HPDE6-E6E7 (cell line): Measurements from ENCODE around the gene DDIT4L.
"Not testable (repeated sequence)": the region's sequence is repeated elsewhere in the genome, so short reads cannot be mapped to it uniquely, and the experiment has no call there.

Experiments
- DNase-seq: peaks from one replicate; pipeline ENCODE4 v3.0.0; 2011; ENCODE audit warnings: missing footprints; ENCODE audit errors: extremely low spot score

Gene DDIT4L, protein sequence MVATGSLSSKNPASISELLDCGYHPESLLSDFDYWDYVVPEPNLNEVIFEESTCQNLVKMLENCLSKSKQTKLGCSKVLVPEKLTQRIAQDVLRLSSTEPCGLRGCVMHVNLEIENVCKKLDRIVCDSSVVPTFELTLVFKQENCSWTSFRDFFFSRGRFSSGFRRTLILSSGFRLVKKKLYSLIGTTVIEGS

GRCh38 chr4:100189820-100190642 lies at the start of gene DDIT4L:
DDIT4L (minus strand) TSS chr4:100190468; CDS start chr4:100189983, 485 bp downstream.
- DNase-seq = peak; percentile 26

DNA sequence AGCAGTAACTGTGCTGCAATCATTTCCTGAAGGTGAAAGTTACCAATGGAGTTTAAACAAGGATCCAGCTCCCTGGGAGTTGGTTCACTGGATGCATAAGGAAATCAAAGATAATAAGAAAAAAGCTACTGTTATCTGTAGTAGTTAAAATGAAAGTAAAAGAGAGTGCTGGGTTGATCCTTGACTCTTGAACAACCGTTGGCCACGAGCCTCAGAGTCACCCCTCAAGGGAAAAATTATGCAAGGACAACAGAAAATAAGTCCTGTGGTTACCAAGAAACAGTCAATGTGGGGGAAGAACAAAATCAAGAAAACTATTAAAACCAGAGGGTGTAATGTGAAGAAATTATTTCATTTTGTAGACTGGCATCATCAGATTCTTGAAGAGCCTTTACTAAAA lies 49.7 kb upstream of the DDIT4L start:
- no peak for DNase-seq

DNA sequence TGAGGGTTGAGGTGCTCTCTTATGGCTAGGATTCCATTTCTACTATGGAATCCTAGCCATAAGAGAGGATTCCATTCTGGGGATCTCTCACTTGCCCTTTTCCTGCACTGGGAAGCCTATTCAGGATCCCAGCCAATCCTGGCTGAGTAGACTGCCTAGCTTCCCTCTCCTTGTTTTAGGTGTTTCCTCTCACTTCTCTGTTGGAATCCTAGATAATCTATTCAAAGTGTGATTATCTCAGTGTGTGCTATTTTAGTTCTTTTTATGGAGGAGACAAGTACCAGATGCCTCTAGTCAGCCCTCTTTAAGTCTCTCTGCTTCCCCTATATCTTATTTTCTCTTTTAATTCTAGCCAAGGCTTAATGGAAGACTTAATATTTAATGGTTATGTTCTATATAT lies 34.5 kb upstream of the DDIT4L start:
- no peak for DNase-seq

DNA sequence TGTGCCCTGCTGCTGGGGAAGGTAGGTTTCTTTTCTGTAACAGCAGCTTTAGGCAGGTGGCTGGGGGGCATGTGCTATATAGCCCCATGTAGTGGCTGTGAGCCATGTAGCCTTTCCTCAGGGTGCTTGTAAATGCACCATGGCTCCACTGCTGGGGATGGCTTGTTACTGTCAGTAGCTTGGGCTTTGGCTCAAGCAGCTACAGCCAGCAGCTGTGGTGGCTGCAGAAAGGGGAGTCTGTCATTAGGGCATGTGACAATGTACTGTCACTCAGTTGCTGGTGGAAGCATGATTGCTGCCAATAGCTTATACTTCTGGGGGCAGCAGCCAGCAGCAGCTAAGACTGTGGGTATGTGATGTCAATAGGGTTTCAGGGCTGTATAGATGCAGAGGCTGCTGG lies 33.9 kb upstream of the DDIT4L start:
- DNase-seq = no peak

- no peak for DNase-seq
These were observed 18.7 kb upstream of the DDIT4L start for GRCh38 chr4:100208964-100209363.

DNA sequence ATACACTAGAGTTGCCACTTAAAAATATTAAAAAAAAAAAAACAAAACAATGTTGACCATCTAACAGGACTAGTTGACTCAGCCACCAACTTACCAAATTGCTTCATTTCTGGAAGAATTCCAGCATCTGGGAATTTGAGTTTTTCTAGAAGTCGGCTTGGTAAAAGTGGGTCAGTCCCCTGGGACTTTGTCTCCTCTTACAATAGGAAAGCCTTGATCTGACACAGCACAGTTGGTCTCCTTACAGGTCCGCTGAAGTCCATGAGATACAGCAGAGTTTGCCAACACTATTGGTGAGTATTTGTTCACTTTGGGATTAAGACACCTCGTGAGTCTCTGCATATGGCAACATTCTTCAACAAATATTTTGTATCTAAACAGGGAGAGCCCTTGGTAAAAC lies 18.2 kb upstream of the DDIT4L start:
- no peak for DNase-seq

GRCh38 chr4:100206850-100207249 lies 16.6 kb upstream of the DDIT4L start:
- no peak for DNase-seq

DNA sequence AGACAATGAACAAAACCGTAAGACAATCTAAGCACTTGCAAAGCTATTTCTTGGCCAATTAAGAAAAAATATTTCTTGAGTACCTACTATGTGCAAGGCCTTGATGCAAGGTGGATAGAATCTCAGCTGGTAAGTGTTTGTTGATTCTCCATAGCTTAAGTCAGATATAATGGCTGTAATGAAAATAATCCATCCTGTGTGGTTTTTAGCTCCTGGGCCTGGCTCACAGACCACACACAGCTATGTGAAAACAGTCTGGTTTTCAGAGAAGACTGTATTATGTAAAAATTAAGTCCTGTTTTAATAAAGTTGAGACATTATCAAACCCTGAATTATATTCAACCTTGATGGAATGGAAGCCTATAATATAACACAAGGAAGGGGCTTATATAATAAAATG lies 7.8 kb upstream of the DDIT4L start:
- no peak for DNase-seq

DNA sequence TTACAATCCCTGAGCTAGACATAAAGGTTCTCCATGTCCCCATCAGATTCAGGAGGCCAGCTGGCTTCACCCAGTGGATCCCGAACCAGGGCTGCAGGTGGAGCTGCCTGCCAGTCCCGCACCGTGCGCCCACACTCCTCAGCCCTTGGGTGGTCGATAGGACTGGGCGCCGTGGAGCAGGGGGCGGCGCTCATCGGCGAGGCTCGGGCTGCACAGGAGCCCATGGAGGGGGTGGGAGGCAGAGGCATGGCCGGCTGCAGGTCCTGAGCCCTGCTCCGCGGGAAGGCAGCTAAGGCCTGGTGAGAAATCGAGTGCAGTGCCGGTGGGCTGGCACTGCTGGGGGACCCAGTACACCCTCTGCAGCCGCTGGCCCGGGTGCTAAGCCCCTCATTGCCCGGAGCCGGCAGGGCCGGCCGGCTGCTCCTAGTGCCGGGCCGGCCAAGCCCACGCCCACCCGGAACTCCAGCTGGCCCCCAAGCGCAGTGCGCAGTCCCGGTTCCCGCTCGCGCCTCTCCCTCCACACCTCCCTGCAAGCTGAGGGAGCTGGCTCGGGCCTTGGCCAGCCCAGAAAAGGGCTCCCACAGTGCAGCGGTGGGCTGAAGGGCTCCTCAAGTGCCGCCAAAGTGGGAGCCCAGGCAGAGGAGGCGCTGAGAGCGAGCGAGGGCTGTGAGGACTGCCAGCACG lies 6.3 kb upstream of the DDIT4L start:
- not testable (repeated sequence) for DNase-seq

DNA sequence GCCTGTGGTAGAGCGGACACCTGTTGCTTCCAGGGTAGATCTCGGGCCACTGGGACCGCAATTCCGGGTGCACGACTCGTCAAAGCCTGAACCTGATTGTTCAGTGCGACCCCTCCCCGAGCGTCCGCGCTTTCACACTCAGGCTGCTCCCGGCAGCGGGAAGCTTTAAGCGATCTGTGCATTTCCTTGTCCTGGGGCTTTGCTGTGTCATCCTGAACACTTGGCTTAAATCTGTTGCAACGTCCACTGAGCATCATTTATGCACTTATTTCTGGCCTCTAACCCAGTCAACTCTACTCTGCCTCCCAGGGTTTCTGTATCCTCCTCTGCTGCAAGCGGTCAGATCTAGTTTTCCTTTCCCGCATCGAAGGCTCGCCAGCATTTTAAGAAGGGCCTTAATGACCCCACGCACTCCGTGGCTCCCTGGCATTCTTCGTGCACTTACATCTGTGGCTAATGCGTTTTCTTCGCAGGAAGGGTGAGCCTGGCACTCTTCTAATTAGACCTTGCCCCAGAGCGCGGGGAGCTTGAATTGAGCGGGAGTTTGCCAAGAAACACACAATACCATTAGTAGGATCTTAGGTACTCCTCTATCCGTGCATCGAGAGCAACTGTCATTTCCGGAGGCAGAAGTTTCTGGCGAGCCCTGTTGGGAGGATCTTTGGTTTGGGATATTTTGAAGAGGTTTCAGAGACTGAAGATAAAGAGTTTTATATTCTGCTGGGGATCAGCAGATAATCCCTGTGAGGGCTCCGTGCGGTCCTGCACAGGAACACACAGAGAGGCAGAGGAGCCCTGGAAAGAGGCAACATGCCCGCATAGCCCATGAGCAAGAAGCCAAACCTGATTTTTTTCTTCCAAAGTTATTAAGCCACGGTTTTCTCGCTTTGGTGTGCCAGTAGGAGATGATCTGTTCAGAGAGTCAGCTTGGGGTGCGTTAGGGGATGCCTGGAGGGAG lies 654 bp upstream of the DDIT4L start:
- peak; percentile 4 for DNase-seq

GRCh38 chr4:100188829-100189228 lies 1.4 kb downstream of the DDIT4L start:
- DNase-seq = no peak

GRCh38 chr4:100187781-100188180 lies 2.5 kb downstream of the DDIT4L start:
- DNase-seq = no peak

GRCh38 chr4:100184787-100185186 lies 5.5 kb downstream of the DDIT4L start:
- no peak for DNase-seq

DNA sequence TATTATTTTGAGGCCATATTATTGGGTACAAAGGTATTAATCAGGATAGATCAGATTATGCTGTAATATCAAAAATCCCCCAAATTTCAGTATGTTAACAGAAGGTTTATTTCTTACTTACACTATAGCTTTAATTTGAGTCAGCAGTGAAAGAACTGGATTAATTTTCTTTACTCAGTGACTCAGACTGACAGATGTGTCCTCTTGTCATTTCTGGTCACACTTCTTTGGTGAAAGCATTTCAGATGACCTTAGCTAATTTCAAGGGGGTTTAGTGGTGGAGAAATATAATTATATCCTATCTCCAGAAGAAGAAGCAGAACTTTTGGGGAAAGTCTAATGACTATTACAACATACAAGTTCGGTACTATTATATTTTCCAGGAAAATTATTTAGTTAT lies 12.4 kb downstream of the DDIT4L start:
- no peak for DNase-seq

GRCh38 chr4:100177126-100177525 lies 13.1 kb downstream of the DDIT4L start:
- DNase-seq = no peak

DNA sequence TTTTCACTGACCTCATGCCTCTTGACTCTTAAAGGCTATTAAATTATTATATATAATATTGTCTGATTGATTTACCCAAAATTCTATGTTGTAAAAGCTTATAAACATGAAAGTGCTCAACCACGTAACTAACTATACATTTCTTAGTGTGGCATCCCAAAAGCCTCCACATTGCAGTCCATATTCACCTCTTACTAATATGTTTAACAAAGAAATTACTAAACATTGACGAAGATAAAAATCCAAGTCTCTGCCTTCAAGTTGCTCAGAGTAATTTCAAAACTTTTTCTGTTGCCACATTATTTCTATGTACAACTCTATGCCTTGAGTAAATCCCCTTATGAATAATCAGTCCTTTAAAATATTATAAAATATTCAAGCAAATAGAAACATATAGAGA lies 14.4 kb downstream of the DDIT4L start:
- DNase-seq = no peak

DNA sequence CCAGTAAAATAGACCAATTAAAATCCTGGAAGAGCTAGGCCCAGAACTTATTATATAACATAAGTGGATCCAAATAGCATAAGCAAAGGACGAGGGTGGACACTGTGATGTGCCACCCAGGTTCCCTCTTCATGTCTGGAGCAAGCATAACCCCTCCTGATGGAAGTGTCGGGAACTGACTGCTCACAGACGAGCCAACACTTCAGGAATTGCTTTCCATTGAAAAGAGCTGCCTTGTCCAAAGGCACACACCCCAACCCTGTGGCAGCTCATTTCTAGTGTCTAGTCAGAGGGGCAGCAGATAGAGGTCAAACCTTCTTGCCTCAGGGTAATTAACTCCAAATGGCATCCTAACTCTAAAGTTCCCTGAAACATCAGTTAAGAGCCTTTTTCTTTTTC lies 15.3 kb downstream of the DDIT4L start:
- DNase-seq = no peak

DNA sequence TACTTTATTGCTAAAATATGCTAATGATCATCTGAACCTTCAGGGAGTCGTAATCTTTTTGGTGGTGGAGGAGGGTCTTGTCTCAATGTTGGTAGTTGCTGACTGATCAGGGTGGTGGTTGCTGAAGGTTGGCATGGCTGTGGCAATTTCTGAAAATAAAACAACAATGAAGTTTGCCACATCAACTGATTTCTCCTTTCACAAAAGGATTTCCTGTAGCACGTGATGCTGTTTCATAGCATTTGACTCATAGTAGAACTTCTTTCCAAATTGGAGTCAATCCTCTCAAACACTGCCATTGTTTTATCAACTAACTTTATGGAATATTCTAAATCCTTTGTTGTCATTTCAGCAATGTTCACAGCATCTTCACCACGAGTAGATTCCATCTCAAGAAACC lies 19.3 kb downstream of the DDIT4L start:
- DNase-seq = no peak

DNA sequence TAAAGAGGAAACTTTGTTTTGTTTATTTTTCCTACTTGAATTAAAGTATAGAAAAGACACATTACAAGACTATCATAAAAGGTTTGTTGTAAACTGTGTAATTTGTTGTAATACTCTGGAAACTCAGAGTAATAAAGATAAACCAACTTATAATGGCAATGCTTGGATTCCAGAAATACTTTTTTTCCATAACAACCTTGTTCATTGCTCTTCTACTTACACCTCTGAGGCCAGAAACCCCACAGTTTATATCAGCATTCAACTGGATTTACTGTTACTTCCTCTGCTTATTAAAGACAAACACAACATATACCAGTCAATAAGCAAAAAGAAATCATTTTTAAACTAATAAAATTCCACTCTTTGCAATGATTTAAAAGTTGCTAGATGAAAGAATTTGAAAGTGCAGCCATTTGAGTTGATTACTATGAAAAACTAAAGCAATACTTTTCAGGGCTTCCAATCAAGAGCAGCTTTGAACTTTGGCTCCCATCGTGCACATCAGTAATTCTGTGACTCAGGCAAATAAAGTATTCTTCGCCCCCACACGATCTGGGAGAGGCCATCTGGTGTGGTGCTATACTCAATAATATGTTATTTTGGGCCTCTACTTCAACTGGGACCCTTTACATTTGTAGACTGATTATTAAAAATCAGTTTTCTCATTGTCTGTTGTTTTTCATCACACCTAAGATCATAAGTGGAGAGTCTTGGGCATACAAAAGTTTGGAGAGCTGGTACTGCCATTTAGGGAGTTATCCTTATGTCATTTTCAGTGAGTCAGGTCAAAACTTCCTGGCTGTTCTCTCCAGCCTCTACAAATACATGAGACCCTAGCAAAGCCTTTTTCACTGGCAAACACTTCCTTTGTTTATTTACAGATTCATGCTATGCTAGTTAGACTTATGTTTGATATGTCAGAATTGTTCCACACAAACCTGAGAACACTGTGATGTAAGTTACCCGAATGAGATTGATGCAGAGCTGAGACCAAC lies 20.5 kb downstream of the DDIT4L start:
- DNase-seq = no peak

DNA sequence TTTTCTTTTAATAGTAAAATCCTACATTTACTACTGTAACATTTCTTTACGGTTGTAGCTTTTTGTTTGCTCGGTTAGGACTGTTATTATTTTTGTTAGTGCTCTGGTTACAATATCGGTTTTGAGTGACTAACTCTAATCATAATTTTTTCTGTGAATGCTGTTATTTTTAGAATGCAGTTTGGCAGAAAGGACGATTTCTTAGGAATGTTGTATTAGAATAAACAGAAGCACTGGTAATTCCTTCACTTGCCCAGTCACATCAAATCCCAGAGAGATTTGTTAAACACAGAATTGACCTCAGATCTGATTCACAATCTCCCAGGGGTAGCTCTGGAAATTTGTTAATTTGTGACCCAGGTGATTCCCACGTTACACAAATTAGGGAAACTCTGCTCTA lies 21.7 kb downstream of the DDIT4L start:
- DNase-seq = no peak
